Smooth muscle cell (in vitro differentiated cells): Measurements from ENCODE around the gene AHRR. TPM values are rescaled to one million over a fixed set of nuclear protein-coding genes. Genes with fewer than 3 reads are reported as not detected.

Source experiments
- DNase-seq: peaks from one replicate; lab custom pipeline; 2025; ENCODE audit not compliant: unreplicated experiment; lab: John Stamatoyannopoulos, UW
- H2AFZ ChIP-seq: fragments of 200-600 bp; sonication (generic); 2 replicates; pipeline ENCODE4 v1.6.0; 2016; ENCODE audit warnings: antibody characterized with exemption, low read depth, mild to moderate bottlenecking
- H3F3A ChIP-seq: fragments of 200-600 bp; sonication (generic); 2 replicates; pipeline ENCODE4 v1.6.0; 2017; ENCODE audit warnings: antibody characterized with exemption, low read depth
- H3K27ac ChIP-seq: fragments of 200-600 bp; sonication (generic); 2 replicates; pipeline ENCODE4 v1.5.1; 2016; ENCODE audit warnings: low read depth, mild to moderate bottlenecking
- H3K27me3 ChIP-seq: fragments of 200-600 bp; sonication (generic); 2 replicates; pipeline ENCODE4 v1.6.1; 2016; ENCODE audit warnings: low read depth, mild to moderate bottlenecking
- H3K36me3 ChIP-seq: fragments of 200-600 bp; sonication (generic); 2 replicates; pipeline ENCODE4 v1.5.1; 2016; ENCODE audit warnings: low read depth
- H3K4me1 ChIP-seq: fragments of 200-600 bp; sonication (generic); 2 replicates; pipeline ENCODE4 v1.5.1; 2016; ENCODE audit warnings: low read depth
- H3K4me2 ChIP-seq: fragments of 200-600 bp; sonication (generic); 2 replicates; pipeline ENCODE4 v1.6.0; 2016; ENCODE audit warnings: mild to moderate bottlenecking
- H3K4me3 ChIP-seq: fragments of 200-600 bp; sonication (generic); 2 replicates; pipeline ENCODE4 v1.5.1; 2016; ENCODE audit warnings: mild to moderate bottlenecking
- H3K79me2 ChIP-seq: fragments of 200-600 bp; sonication (generic); 2 replicates; pipeline ENCODE4 v1.6.0; 2016; ENCODE audit warnings: low read depth, mild to moderate bottlenecking
- H3K9ac ChIP-seq: fragments of 200-600 bp; sonication (generic); 2 replicates; pipeline ENCODE4 v1.6.0; 2016; ENCODE audit warnings: low read depth
- H3K9me3 ChIP-seq: fragments of 200-600 bp; sonication (generic); replicated peaks from 2 replicates; pipeline ENCODE4 v1.5.1; 2016; ENCODE audit warnings: low read depth
- H4K20me1 ChIP-seq: fragments of 200-600 bp; sonication (generic); 2 replicates; pipeline ENCODE4 v1.6.0; 2016; ENCODE audit warnings: low read depth
- WGBS: methylation state at CpG from one replicate; pipeline ENCODE4 v1.1.7; 2016; ENCODE audit warnings: low lambda C conversion rate; 5-methylcytosine and 5-hydroxymethylcytosine counted together
- polyA plus RNA-seq: library from polyadenylated mRNA; unstranded; fragments of >200 nt; fragmentation: Nextera tagmentation; extraction: Ambion mirVana; gene quantifications from 2 replicates; pipeline ENCODE4 v1.2.1, GENCODE V29; 2016
- total RNA-seq: library from RNA; depleted of rRNA; stranded (reverse); fragments of >200 nt; gene quantifications from 2 replicates; pipeline ENCODE4 v1.2.3, GENCODE V29; 2014
- TF ChIP-seq, protein P1 (sequence below): fragments of 200-600 bp; sonication (generic); IDR thresholded peaks from 2 replicates; pipeline ENCODE4 v1.5.1; 2017; ENCODE audit warnings: borderline replicate concordance, mild to moderate bottlenecking, antibody characterized with exemption; ENCODE audit not compliant: insufficient read depth, poor library complexity, severe bottlenecking

Gene AHRR
- total and polyA plus RNA-seq, 2 experiments from 2014 or later: 14.4 to 18.2 TPM

DNA sequence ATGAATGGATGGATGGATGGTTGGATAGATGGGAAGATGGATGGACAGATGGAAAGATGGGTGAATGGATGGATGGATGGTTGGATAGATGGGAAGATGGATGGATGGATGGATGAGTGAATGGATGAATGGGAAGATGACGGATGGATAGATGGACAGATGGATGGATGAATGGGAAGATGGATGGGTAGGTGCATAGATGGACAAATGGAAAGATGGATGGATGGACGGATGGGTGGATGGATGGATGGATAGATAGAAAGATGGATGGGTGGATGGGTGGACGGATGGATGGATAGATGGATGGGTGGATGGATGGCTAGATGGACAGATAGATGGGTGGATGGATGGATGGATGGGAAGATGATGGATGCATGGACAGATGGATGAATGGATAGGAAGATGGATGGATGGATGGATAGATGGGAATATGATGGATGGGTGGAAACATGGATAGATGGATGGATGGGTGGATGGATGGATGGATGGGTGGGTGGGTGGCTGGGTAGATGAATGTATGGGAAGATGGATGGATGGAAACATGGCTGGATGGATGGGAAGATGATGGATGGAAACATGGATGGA, 105.0 kb downstream of the AHRR start:
- TF ChIP-seq, protein P1, sequence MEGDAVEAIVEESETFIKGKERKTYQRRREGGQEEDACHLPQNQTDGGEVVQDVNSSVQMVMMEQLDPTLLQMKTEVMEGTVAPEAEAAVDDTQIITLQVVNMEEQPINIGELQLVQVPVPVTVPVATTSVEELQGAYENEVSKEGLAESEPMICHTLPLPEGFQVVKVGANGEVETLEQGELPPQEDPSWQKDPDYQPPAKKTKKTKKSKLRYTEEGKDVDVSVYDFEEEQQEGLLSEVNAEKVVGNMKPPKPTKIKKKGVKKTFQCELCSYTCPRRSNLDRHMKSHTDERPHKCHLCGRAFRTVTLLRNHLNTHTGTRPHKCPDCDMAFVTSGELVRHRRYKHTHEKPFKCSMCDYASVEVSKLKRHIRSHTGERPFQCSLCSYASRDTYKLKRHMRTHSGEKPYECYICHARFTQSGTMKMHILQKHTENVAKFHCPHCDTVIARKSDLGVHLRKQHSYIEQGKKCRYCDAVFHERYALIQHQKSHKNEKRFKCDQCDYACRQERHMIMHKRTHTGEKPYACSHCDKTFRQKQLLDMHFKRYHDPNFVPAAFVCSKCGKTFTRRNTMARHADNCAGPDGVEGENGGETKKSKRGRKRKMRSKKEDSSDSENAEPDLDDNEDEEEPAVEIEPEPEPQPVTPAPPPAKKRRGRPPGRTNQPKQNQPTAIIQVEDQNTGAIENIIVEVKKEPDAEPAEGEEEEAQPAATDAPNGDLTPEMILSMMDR: no peak
- Histone ChIP-seq H3K9me3 (no peaks in the 10 kb centered on the region), H3K27me3 (no peaks in the 10 kb centered on the region), H3K4me1 (no peaks in the 10 kb centered on the region), H3K27ac (no peak overlapping the region), H3K79me2 (no peaks in the 10 kb centered on the region), H3K4me3 (no peak overlapping the region), H3F3A (no peaks in the 10 kb centered on the region), H3K4me2 (no peak overlapping the region), H4K20me1 (no peaks in the 10 kb centered on the region), H2AFZ (no peak overlapping the region), H3K9ac (no peak overlapping the region), H3K36me3 (no peaks in the 10 kb centered on the region)
- WGBS: 100% methylated on average over 3 of the region's 3 CpGs
- DNase-seq: no peak

DNA sequence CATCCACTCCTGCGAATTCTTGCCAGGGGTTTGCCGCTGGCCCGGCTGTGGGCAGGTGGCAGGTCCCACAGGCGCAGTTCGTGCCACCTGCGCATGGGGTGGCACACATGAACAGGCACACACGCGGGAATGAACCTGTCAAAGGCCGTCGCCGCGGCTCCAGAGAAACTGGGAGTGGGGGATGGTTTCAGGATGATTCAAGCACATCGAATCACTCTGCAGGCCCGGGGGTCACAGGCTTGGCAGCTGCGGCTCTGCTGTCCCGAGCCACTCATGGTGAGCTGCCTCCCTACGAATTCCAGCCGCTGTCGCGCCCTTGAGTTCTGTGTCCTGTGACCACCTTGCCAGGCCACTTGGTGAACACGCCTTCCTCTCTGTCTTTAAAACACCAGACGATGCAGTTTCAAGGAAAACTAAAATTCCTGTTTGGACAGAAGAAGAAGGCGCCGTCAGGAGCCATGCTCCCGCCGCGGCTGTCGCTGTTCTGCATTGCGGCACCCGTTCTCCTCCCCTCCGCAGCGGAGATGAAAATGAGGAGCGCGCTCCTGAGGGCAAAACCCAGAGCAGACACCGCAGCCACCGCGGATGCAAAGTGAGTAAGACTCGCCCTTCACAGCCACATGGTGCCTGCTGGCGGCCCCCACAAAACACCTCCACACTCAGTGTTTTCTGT, 106.0 kb downstream of the AHRR start:
- WGBS: 94% methylated on average over 39 of the region's 39 CpGs
- Histone ChIP-seq H3K4me1 (no peaks in the 10 kb centered on the region), H4K20me1 (no peaks in the 10 kb centered on the region), H2AFZ (no peak overlapping the region), H3K9ac (no peak overlapping the region), H3K27me3 (no peaks in the 10 kb centered on the region), H3K4me3 (no peak overlapping the region), H3K36me3 (no peaks in the 10 kb centered on the region), H3K9me3 (no peaks in the 10 kb centered on the region), H3K27ac (no peak overlapping the region), H3K4me2 (no peak overlapping the region), H3F3A (no peaks in the 10 kb centered on the region), H3K79me2 (no peaks in the 10 kb centered on the region)
- TF ChIP-seq, protein P1: no peak
- DNase-seq: no peak

GRCh38 chr5:428219-428618, 106.7 kb downstream of the AHRR start:
- Histone ChIP-seq H3K9ac (no peak overlapping the region), H3K4me1 (no peaks in the 10 kb centered on the region), H3K36me3 (no peaks in the 10 kb centered on the region), H3F3A (no peaks in the 10 kb centered on the region), H3K9me3 (no peaks in the 10 kb centered on the region), H3K79me2 (no peaks in the 10 kb centered on the region), H3K27me3 (no peaks in the 10 kb centered on the region), H3K4me3 (no peak overlapping the region), H2AFZ (no peak overlapping the region), H4K20me1 (no peaks in the 10 kb centered on the region), H3K4me2 (no peak overlapping the region), H3K27ac (no peak overlapping the region)
- no peak for DNase-seq
- TF ChIP-seq, protein P1: no peak
- WGBS: 98% methylated on average over 11 of the region's 11 CpGs
